ENCODE data around the gene CD6.

GRCh38 chr11:61010466-61011228 is 39.2 kb downstream of the CD6 start:
- TF ChIP-seq, protein P1, sequence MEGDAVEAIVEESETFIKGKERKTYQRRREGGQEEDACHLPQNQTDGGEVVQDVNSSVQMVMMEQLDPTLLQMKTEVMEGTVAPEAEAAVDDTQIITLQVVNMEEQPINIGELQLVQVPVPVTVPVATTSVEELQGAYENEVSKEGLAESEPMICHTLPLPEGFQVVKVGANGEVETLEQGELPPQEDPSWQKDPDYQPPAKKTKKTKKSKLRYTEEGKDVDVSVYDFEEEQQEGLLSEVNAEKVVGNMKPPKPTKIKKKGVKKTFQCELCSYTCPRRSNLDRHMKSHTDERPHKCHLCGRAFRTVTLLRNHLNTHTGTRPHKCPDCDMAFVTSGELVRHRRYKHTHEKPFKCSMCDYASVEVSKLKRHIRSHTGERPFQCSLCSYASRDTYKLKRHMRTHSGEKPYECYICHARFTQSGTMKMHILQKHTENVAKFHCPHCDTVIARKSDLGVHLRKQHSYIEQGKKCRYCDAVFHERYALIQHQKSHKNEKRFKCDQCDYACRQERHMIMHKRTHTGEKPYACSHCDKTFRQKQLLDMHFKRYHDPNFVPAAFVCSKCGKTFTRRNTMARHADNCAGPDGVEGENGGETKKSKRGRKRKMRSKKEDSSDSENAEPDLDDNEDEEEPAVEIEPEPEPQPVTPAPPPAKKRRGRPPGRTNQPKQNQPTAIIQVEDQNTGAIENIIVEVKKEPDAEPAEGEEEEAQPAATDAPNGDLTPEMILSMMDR (IDR thresholded peaks at IDR 0.05): no peak
- TF ChIP-seq POLR2AphosphoS5 (IDR thresholded peaks at IDR 0.05) (no peak), POLR2A (IDR thresholded peaks at IDR 0.05) (no peak)

Data from breast epithelium (tissue), 3 donors.